AML-193 (cell line): ENCODE data around the gene EIF4E3.
A peak's percentile ranks its signal among the peaks of the same experiment; 100 is the strongest.

Experiments used
- DNase-seq, 2 experiments: peaks; one replicate each; lab custom pipeline; 2025; lab: John Stamatoyannopoulos, UW

Gene EIF4E3

DNA sequence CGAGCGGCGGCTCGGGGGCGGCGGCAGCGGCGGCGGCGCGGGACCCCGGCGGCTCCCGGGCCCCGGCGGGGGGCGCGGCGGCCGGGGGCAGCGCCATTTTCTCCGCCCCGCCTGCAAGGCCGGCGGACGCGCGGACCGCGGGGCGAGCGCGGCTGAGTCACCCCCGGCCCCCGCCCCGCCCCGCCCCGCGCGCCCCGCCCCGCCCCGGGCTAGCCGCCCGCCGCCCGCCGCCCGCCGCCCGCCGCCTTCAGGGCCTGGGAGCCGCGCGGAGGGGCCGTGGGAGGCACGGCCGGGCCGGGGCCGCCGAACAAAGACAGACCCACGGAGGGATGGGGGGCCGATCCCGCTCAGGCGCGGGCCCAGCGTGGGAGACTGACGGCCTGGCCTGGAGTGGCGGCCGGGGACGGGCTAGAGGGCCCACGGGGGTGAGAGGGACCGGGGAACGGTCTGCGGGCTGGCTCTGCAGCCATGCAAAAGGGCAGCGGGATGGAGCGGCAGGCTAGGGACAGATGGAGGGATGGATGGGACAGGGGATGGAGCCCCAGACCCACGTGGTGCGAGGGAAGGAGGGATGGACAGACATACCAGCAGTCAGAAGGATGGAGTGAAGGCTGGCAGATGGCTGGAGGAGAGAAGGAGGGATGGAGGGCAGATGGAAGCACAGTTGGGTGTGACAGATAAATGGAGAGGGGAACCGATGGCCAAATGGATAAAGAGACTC lies at the start of gene EIF4E3:
Gene EIF4E3 (minus strand): TSS at position 132 of the 721 bp plus-strand sequence. CDS start 35 bp downstream, at position 97.
- peak; percentile 24 to 42 for DNase-seq

DNA sequence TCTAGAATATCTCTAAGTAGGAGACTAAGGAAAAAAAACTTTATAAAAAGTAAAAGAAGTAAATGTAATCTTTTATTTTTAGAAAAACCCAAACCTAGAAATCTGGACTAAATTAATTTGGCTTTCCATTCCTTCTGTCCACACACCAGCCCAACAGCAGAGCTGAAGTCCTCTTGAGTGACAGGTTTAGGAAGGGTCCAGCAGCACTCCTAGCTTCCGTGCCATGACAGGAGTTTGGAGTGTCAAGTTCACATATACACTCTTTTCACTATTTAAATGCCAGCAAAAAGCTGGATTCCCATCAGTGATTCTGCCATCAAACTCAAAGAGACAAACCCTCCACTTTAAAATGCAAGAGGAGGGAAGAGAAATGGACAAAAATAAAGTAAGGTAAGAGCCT lies 46.7 kb upstream of the EIF4E3 start:
- no peak for DNase-seq

DNA sequence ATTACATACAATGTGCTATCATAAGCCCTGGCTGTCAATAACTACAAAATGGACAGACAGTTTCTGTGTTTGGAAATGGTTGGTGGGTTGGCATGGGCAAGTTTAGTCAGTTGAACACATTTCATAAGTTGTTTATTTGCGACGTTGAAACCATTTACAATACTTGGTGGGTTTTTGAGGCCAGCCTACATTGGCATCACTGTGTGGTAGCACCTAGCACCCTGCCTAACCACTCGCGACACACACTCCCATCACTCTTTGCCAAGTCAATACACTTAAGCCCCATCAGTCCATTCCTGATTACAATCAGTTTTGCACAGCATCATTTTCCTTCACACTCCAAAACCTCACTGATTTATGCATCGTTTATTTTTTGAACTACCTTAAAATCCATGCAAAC lies 45.9 kb upstream of the EIF4E3 start:
- no peak for DNase-seq

DNA sequence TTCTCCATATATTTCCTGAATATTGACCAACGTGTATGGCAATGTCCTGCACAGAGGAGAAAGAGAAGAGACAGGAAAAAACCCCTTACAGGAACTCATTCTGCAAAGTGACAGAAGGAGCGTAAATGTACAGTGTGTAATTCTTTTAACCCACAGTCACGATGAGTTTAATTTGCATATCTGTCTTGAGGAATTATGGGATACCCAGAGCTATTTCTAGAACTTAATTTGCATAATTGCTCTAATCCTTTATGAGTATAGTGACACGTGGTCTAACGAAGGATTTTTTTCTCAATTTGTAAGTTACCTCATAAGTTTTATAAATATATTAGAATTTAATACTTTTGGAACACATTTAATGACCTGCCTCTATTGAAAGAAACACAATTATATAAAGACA lies 38.2 kb upstream of the EIF4E3 start:
- DNase-seq = no peak

DNA sequence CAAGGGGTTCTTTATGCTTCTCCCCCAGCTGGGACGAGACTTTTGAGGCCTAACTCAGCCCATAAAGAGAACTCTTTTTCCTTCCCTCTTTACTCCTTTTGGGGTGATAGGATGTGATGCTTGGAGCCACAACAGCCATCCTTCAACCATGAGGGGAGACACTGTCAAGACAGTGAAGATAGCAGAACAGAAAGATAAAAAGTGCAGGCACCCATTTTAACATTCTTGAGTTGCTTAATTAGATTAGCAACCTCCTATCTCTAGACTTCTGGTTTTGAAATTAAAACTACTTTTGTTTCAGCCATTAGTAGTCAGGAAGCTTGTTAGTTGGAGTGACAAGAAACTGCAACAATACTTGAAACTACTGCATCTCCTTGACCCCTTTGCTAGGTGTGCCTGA lies 34.9 kb upstream of the EIF4E3 start:
- DNase-seq = no peak

DNA sequence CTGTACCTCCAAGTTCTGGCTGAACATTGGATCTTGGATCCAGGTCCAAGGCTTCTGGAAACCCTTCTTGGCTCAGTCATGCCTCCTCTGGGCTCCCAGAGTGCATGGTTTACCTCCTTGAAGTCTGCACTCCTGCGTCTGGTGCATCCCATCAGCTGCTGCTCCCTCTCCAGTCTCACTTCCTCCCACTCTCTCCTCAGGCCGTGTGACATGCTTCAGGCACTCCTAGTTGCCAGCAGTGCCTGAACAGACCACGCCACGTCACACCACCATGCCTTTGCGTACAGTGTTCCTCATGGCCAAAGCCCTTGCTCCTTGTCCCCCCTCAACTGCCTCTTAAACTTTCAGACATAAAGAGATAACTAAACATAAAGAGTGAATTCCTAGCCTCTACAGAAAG lies 34.2 kb upstream of the EIF4E3 start:
- no peak for DNase-seq

DNA sequence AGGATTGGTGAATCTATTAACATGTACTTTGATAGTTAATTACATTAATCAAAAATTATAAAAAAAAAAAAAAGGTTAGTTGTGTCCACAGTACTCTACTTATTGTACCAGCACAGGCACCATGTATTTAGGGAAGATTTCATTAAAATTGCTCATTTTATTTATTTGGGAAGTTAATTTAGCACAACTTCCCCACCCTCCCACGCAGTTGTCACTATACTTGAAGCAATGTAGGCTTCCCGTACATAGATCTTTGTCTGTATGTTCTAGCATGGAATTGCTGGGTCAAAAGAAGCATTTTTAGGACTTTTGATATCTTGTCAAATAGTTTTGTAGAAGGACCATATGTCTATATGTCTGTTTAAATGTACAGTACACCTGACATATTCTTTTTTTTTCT lies 32.9 kb upstream of the EIF4E3 start:
- DNase-seq = no peak

DNA sequence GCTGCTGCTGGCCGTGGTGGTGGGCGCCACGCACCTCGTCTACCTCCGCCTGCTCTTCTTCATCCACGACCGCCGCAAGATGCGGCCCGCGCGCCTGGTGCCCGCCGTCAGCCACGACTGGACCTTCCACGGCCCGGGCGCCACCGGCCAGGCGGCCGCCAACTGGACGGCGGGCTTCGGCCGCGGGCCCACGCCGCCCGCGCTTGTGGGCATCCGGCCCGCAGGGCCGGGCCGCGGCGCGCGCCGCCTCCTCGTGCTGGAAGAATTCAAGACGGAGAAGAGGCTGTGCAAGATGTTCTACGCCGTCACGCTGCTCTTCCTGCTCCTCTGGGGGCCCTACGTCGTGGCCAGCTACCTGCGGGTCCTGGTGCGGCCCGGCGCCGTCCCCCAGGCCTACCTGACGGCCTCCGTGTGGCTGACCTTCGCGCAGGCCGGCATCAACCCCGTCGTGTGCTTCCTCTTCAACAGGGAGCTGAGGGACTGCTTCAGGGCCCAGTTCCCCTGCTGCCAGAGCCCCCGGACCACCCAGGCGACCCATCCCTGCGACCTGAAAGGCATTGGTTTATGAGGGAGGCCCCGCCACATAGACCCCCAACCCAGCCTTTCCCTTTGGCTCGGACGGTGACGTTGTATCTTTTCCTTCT lies 29.5 kb upstream of the EIF4E3 start:
- DNase-seq = no peak

DNA sequence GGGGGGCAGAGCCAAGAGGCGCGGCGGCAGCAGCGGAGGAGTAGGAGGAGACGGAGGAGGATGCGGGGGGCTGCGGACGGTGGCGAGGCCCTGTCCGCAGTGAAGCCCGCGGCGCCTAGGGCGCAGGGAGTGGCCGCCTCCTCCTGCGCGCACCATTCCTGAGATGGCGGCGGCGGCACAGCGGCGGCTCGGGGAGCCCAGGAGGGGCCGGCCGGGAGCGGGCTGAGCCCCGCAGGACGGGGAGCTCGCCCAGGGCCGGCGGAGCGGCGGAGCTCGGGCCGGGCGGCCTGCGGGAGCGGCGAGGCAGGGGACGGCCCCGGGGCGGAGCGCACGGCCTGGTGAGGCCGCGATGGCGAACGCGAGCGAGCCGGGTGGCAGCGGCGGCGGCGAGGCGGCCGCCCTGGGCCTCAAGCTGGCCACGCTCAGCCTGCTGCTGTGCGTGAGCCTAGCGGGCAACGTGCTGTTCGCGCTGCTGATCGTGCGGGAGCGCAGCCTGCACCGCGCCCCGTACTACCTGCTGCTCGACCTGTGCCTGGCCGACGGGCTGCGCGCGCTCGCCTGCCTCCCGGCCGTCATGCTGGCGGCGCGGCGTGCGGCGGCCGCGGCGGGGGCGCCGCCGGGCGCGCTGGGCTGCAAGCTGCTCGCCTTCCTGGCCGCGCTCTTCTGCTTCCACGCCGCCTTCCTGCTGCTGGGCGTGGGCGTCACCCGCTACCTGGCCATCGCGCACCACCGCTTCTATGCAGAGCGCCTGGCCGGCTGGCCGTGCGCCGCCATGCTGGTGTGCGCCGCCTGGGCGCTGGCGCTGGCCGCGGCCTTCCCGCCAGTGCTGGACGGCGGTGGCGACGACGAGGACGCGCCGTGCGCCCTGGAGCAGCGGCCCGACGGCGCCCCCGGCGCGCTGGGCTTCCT lies 28.8 kb upstream of the EIF4E3 start, which contains the start of gene GPR27:
Gene GPR27 (plus strand): TSS at position 155 of the 909 bp plus-strand sequence. CDS start 195 bp downstream, at position 350.
- no peak for DNase-seq

DNA sequence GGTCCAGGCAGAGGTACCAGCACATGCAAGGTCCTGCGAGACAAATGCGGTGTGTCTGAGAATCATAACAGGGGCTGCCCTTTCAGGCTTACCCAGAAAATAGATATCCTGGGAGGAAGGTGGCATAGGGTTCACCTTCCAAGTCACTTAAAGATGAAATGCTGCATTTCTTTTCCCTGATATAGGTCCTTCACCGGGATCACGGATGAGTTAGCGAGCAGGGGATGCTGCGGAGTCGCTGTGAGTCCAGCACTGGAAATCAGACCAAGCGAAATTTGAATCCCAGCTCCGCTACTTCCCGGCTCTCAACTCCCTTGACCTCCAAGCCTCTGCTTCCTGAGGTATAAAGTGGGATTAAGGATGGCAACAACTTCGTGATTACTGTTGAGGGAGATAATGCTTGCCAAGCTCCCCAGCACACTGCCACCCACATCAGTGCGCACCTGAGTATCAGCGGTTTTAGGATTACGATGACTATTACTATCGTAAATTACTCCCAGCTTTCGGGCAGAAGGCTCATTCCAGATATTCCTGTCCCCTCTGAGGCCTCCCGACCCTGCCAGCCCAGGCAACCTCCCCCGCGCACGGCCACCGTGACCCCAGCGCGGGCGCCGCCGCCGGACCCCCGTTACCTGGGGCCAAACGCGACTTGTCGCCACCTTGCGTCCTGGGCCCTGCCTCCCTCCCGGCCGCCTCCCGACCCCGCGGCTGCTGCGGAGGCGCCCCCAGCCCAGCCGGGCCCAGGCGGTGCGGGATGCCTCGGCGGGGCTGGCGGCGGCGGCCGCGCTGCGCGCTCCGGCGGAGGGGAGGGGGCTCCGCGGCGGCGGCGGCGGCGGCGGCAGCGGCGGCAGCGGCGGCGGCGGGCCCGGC lies 27.9 kb upstream of the EIF4E3 start:
- DNase-seq = no peak

DNA sequence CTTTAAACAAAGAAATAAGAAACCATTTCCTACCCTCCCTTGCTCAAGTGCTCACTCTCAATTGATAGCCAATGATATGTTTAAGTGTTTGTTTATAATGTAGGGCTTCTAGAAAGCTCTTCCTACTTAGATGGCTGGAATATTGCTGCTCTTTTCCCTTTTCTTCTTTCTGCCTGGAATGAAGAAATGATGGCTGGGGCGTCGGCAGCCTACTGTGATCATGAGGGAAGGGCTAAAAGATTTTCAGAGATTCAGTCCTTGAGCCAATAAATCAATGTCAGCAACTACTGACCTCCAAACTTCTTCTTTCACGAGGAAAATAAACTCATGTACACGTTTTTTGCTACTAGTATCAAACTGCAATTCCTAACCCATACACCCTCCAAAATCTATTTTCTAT lies 26.4 kb upstream of the EIF4E3 start:
- DNase-seq = no peak

DNA sequence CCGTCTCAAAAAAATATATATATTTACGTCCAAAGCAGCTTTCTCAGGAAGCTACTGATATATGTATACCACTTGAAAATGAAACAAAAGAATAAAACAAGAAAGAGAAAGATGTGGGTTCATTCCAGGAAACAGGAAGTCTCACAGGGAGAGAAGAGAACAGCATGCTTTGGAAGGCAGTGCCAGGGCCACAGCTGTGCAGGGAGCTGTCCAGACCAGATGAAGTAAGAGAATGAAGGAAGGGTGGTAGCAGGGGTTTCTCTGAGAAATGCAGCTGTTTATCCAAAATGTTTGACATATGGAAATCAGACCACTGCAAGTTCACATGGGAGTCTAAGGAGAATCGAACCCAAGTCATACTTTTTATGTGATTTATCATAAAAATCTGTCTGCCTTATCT lies 19.5 kb upstream of the EIF4E3 start:
- peak in 1 of 2 experiments; percentile 19 for DNase-seq

DNA sequence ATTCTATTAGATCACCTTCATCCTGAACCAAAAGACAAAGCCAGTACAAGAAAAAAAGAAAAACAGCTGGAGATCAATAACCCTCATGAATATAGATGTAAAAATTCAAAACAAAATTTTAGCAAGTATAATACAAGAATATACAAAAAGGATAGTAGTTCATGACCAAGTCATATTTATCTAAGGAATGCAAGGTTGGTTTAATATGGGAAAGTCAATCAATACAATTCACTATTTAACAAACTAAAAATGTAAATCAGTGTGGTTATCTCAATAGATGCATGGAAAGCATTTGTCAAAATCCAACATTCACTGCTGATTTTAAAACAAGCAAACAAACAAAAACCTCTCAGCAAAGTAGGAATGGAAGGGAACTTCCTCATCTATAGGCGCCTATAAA lies 17.4 kb upstream of the EIF4E3 start:
- DNase-seq = no peak

DNA sequence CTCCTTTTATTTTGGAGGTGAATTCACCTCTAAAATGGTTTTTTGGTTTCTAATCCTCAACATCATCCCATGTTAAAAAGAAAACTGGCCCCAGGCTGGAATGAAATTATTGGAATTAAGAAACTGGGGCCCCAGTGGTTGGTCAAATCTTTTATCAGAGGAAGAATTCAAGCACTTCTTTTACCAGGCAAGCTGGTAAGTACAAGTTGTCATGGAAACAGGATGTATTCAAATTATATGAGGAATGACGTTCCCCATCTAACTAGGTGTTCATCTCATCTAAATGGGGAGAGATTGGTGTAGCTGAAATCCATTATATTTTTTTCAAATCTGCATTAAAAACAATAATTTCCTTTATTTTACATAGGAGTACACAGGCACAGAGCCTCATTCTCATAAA lies 9.7 kb upstream of the EIF4E3 start:
- DNase-seq = no peak

DNA sequence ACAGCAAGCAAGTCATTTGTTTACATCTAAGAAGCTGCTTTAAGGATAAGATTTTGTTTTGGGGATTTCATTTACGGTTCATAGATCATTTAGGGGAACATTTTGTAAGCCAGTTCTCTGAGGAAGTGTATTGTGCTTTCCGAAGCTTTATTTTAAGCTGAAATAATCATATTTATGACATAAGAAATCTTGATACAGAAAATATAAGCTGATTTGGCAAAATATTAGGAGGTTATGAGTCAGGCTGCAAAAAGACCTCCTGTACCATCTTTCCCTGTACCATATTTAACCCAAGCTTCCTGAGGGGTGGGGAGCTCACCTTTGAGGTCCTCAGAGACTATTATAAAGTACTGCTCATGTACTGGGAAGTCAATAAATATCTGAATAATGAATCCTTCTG lies 8.1 kb upstream of the EIF4E3 start:
- DNase-seq = no peak

DNA sequence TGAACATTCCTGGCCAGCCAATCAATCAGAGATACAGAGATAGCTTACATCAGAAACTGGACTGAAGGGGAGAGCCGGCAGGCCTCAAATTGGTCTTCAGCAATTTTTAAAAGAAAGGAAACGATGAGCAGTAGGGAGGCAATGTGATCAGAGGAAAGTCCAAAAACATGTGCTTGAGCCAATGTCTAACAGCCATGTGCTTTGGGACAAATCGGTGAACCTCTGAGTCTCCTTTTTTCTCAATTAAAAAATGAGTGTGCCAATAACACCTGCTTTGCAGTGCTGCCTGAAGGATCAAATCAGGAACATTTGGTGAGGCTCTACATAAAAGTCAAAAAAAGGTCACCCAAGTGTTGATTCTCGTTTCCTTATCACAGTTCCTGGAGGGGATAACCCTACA lies 7.4 kb upstream of the EIF4E3 start:
- no peak for DNase-seq

DNA sequence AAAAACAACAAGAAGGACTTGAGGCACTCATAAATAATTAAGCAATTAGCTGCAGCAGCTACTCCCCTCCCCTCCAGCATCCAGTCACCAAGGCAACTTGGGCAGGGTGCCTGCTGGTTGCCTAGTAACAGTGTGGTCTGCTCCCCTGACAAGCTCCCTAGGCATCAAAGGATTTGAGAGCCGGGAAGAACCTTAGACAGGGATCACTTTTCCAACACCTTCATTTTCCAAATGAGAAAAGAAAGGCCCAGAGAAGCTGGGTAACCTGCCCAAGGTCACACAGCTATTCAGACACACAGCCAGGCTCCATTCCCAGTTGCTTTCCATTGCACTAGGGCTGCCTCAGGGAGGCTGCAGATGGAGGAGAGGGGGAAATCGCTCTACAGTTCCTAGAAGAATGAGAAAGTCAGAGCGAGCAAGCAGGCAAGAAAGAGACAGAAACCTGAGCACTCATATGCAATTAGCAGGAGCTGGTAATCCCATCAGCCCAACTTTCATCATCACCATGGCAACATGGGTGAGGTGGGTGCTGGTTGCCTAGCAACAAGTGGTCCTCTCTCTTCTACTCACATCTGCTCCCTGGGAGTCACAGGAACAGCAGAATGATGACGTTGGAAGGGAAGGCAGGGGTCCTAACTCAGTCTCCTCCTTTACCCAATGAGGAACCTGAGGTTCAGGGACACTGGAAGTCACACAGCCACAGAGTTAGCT lies 3.6 kb upstream of the EIF4E3 start:
- no peak for DNase-seq

DNA sequence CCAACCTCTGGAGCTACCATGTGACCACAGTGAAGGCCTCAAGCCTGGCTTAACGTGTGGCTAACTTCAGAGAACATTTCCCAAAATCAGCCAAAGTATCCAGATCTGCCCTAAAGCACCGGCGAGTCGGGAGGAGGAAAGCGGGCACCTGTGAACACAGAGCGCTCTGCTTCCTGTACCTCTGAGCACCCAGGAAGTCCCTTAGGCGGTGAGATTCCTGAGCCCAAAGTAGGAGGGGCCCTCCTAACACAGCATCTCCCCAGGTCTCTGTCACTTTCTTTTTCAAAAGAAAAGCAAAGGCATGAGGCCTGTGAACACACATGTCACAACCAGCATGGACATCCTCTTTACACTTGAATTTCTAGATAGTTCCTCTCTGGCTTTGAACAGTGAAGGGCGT lies 944 bp upstream of the EIF4E3 start:
- peak; percentile 33 to 36 for DNase-seq

DNA sequence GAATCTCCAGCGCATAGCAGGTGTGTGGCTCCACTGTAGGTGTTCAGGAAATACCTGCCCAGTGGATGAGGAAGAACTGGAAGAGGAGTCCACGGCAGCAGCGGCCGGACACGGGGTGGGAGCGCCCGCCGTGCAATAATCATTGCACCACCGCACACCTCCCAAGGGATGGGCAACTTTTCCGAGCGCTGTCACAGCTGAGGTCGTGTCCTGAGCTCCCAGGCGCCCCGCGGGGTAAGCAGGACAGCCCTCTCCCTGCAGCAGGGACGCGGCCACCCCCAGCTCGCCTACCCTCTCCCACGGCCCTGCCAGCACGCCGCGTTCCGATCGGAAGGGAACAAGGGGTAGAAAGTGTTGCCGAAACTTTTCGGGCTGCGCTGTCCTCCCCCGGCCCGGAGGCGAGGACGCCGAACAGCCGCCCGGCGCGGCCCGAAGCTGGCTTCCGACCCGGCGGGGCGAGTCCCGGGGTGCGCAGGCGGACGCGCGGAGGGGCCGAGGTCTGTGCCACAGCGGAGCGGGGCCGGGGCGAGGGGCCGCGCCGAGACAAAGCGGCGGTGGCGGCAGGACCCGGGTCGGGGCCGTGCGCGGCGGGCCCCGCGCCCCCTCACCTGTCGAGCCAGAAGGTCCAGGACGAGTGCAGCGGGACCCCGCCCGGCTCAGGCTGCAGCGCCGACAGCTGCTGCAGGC lies 475 bp downstream of the EIF4E3 start:
- peak in 1 of 2 experiments; percentile 29 for DNase-seq

DNA sequence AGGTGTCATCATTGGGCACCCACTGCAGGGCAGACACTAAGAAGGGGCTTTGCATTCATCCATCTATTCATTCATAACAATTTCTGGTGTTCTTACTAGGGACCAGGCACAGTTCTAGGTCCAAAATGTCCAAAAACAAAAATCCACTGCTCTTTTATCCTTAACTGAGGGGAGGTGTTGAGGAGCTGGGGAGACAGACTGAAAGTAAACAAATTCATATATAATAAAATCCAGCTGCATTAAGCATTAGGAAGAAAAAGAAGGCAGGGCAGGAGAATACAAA lies 1.1 kb downstream of the EIF4E3 start:
- no peak for DNase-seq
